Suprapubic skin (tissue), 4 donors: ENCODE data around the gene CCDC200. TPM values are rescaled to one million over a fixed set of nuclear protein-coding genes. Genes with fewer than 3 reads are reported as not detected.
"Not testable (repeated sequence)": the region's sequence is repeated elsewhere in the genome, so short reads cannot be mapped to it uniquely, and the experiment has no call there.

Source experiments
- DNase-seq, 2 donors: peaks; one replicate each; pipeline ENCODE4 v3.0.0-alpha.2; 2019; ENCODE audit warnings: low spot score in 2 of 2
- H3K27ac ChIP-seq: fragments of 200-600 bp; sonication (generic); one replicate; pipeline ENCODE4 v1.5.1; 2019
- H3K27me3 ChIP-seq: fragments of 200-600 bp; sonication (generic); one replicate; pipeline ENCODE4 v1.5.1; 2019
- H3K36me3 ChIP-seq: fragments of 200-600 bp; sonication (generic); one replicate; pipeline ENCODE4 v1.5.1; 2019
- H3K4me1 ChIP-seq: fragments of 200-600 bp; sonication (generic); one replicate; pipeline ENCODE4 v1.5.1; 2019
- H3K4me3 ChIP-seq: fragments of 200-600 bp; sonication (generic); one replicate; pipeline ENCODE4 v1.5.1; 2019; ENCODE audit warnings: mild to moderate bottlenecking
- H3K9me3 ChIP-seq: fragments of 200-600 bp; sonication (generic); one replicate; pipeline ENCODE4 v1.5.1; 2019
- EP300 ChIP-seq: sonication (generic); formaldehyde crosslinking; IDR thresholded peaks from one replicate; pipeline ENCODE4 v1.6.1; 2017; ENCODE audit warnings: antibody characterized with exemption
- POLR2A ChIP-seq, 2 donors: fragments of 450-650 bp; IDR thresholded peaks; one replicate each; pipeline ENCODE4 v1.6.1; 2017; ENCODE audit warnings: antibody characterized with exemption in 2 of 2, mild to moderate bottlenecking in 2 of 2, moderate library complexity in 2 of 2
- POLR2AphosphoS5 ChIP-seq, 3 donors: sonication (generic); formaldehyde crosslinking; IDR thresholded peaks; one replicate each; pipeline ENCODE4 v1.6.1; 2017; ENCODE audit warnings: antibody characterized with exemption in 3 of 3
- WGBS: methylation state at CpG from one replicate; pipeline ENCODE4 v1.1.5; 2018; 5-methylcytosine and 5-hydroxymethylcytosine counted together
- total RNA-seq, 4 donors: library from RNA; depleted of rRNA; stranded (reverse); fragments of >200 nt; gene quantifications; one replicate each; pipeline ENCODE4 v1.1.0, GENCODE V29; 2016
- TF ChIP-seq, protein P1 (sequence below), 2 donors: fragments of 200-600 bp in 1 of 2; fragments of 450-650 bp in 1 of 2; sonication (generic) in 1 of 2; IDR thresholded peaks; one replicate each; pipeline ENCODE4 v1.5.1; 2016 to 2019; ENCODE audit warnings: antibody characterized with exemption in 2 of 2, mild to moderate bottlenecking in 1 of 2, moderate library complexity in 1 of 2

The CCDC200 gene
- total RNA-seq, 4 donors from 2014 or later = not detected

DNA sequence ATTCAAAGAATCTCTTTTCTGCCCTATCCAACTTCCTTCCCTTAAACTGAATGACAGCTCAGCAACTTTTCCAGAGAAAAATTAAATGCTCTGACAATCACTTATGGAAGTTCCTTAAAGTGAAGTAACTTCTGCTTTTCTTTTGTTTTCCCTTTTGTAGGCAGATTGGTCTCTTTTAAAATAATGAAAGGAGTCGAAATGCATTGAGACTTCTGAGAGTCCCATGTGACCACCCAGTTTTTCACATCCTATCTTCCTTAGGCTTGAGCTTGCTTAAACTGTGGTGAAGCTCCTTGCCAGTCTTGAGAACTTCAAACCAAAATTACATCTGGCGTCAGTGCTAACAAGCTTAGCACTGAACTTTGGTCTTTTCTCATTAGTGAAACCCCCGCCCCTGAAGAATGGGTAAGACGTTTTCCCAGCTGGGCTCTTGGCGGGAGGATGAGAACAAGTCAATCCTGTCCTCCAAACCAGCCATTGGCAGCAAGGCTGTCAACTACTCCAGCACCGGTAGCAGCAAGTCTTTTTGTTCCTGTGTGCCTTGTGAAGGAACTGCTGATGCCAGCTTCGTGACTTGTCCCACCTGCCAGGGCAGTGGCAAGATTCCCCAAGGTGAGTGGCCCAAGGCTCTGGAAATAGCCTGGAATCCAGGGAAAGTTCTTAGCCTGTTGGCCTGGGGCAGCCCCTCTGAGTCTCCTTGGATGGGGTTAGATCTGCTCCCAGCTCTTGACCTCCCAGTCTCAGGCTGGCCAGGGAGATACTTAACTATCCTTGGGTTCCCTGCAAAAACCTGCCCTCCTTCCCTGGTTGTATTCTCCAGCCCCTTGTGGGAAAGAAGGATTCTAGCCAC lies 15.6 kb downstream of the CCDC200 start:
- peaks cover 45% of the 10 kb centered on the region for H3K36me3 ChIP-seq
- TF ChIP-seq, protein P1, sequence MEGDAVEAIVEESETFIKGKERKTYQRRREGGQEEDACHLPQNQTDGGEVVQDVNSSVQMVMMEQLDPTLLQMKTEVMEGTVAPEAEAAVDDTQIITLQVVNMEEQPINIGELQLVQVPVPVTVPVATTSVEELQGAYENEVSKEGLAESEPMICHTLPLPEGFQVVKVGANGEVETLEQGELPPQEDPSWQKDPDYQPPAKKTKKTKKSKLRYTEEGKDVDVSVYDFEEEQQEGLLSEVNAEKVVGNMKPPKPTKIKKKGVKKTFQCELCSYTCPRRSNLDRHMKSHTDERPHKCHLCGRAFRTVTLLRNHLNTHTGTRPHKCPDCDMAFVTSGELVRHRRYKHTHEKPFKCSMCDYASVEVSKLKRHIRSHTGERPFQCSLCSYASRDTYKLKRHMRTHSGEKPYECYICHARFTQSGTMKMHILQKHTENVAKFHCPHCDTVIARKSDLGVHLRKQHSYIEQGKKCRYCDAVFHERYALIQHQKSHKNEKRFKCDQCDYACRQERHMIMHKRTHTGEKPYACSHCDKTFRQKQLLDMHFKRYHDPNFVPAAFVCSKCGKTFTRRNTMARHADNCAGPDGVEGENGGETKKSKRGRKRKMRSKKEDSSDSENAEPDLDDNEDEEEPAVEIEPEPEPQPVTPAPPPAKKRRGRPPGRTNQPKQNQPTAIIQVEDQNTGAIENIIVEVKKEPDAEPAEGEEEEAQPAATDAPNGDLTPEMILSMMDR (IDR thresholded peaks at IDR 0.05) = no peak
- no peak for TF ChIP-seq POLR2A (IDR thresholded peaks at IDR 0.05)
- TF ChIP-seq POLR2AphosphoS5 (IDR thresholded peaks at IDR 0.05) = no peak
- TF ChIP-seq EP300 = no peak
- no peaks in the 10 kb centered on the region for H3K27me3 ChIP-seq
- peak overlapping the region; percentile 76 for H3K27ac ChIP-seq
- H3K4me1 ChIP-seq = peaks cover 28% of the 10 kb centered on the region
- WGBS = 40% methylated on average over 7 of the region's 7 CpGs
- DNase-seq = peak in 1 of 2 donors; percentile 65
- H3K4me3 ChIP-seq = peak overlapping the region; percentile 65
- H3K9me3 ChIP-seq = no peaks in the 10 kb centered on the region

DNA sequence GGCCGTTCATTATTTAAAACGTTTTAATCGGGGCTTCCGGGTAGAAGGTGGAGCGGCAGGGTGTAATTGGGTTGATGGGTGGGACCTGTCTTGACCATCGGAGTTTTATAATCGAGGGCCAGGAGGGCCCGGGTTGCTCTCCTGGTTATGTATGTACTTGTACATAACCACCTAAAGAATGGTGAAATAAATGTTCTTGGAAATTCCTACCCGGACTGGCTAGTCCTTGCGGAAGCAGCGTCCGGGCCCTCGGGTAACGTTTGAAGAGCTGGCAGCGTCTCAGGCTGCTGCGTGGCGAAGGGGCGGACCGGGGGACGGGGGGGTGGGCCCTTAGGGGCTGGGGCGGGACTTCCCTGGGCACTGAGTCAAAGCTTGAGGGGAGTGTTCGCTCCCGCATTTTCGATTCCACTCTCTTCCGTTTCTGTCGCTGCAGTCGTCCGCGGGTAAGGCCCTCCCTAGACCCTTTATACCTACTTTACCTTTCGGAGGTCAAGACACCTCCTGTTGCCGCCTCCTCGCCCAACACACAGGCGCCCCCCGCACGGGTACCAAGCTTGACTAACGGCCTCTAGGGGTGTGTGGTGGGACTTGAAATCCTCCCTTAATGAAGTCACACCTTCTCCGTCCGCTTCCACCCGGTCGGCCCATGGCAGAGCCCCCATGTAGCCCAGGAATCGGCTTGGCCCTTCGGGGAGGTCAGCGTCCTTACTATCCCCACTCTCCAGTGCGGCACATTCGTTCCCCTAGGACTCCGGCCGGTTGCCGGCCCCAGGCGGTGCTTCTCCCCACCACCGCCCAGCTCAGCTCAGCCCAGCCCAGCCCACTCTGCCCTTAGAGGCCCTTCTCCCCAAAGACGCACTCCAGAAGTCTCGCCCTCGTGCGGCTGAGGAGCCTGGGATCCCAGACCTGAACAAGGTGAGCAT lies 16.7 kb downstream of the CCDC200 start, which contains the start of gene TMEM106A:
Gene TMEM106A (plus strand): TSS at position 396 of the 923 bp plus-strand sequence. CDS start 1,167 bp downstream, outside the sequence.
- DNase-seq = peak; percentile 87 to 88
- peaks cover 45% of the 10 kb centered on the region for H3K36me3 ChIP-seq

DNA sequence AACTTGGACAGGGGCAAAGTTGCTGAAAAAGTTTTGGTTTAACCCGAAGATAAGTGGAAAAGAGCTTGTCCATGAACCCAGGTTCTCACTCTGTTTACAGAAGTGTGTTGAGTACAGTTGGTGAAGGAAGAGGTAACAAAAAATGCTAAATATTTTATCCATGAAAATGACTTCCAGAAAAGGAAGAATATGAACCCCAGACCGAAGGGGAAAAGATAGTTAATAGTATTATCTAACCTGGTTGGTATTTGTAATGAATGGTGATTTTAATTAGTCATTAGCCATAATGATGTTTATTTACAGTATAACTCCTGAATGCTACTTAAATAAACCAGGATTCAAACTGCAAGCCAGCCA lies 17.3 kb downstream of the CCDC200 start:
- TF ChIP-seq POLR2AphosphoS5 (IDR thresholded peaks at IDR 0.05) = no peak
- TF ChIP-seq EP300 = no peak
- TF ChIP-seq, protein P1 (IDR thresholded peaks at IDR 0.05) = no peak
- no peak for TF ChIP-seq POLR2A (IDR thresholded peaks at IDR 0.05)
- no peak for DNase-seq
- WGBS = 24% methylated on average over 2 of the region's 2 CpGs

More for the DNA sequence above, 16.7 kb downstream of the CCDC200 start, which contains the start of gene TMEM106A:
- under 1% methylated on average over 41 of the region's 54 CpGs for WGBS
- Histone ChIP-seq H3K4me1 (peaks cover 28% of the 10 kb centered on the region), H3K27ac (peak within 1 kb of the TSS; percentile 76), H3K4me3 (peak within 1 kb of the TSS; percentile 65), H3K9me3 (no peaks in the 10 kb centered on the region), H3K27me3 (no peaks in the 10 kb centered on the region)
- TF ChIP-seq EP300 (no peak), POLR2A (IDR thresholded peaks at IDR 0.05) (peak in 1 of 2 donors; percentile 33), POLR2AphosphoS5 (IDR thresholded peaks at IDR 0.05) (no peak)
- TF ChIP-seq, protein P1 (IDR thresholded peaks at IDR 0.05) = peak in 1 of 2 donors; percentile 14

DNA sequence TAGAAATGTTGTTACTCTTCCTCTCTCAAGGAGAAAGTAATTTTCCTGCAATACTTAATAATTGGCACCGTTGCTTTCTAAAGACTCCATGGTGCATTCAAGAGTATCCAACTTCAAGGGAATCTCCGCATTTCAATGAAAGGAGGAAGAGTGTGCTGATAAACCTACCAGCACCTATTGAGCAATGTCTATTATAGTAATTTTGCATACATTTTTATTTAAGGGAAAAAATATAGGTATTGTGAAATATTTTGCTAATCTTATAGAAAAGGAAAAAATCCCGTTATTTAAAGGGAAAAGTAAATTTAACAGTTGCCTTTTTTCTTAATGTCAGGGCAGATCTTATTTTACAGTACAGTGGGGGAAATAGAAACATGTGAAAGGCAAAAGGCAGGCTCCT lies 17.8 kb downstream of the CCDC200 start:
- 69% methylated on average over 3 of the region's 3 CpGs for WGBS
- peaks cover 42% of the 10 kb centered on the region for H3K36me3 ChIP-seq
- TF ChIP-seq EP300 (no peak), POLR2AphosphoS5 (IDR thresholded peaks at IDR 0.05) (no peak), POLR2A (IDR thresholded peaks at IDR 0.05) (no peak)
- TF ChIP-seq, protein P1 (IDR thresholded peaks at IDR 0.05) = no peak
- H3K4me1 ChIP-seq = peaks cover 28% of the 10 kb centered on the region
- no peak overlapping the region for H3K4me3 ChIP-seq
- no peak for DNase-seq
- H3K9me3 ChIP-seq = no peaks in the 10 kb centered on the region
- no peaks in the 10 kb centered on the region for H3K27me3 ChIP-seq
- H3K27ac ChIP-seq = no peak overlapping the region

More for the DNA sequence above, 17.3 kb downstream of the CCDC200 start:
- peak overlapping the region; percentile 65 for H3K4me3 ChIP-seq
- H3K27ac ChIP-seq = peak overlapping the region; percentile 76
- H3K9me3 ChIP-seq = no peaks in the 10 kb centered on the region
- no peaks in the 10 kb centered on the region for H3K27me3 ChIP-seq
- H3K4me1 ChIP-seq = peaks cover 28% of the 10 kb centered on the region
- H3K36me3 ChIP-seq = peaks cover 47% of the 10 kb centered on the region

DNA sequence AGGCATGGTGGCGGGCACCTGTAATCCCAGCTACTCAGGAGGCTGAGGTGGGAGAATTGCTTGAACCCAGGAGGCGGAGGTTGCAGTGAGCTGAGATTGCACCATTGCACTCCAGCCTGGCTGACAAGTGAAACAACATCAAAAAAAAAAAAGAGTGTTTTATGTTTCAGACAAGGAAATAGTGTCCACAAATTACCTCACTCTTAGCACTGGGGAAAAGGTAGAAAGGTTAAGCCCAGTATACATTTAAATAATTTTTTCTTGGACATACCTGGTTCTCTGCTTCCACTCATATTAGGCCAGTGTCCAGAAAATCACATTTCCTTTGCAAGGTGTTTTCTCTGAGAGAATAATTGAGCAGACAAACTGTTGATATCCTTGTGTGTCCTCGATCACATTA lies 25.4 kb downstream of the CCDC200 start:
- H3K9me3 ChIP-seq, H3K27me3 ChIP-seq, H3K4me3 ChIP-seq, H3K4me1 ChIP-seq, H3K27ac ChIP-seq: not testable (repeated sequence)
- H3K36me3 ChIP-seq = peaks cover 95% of the 10 kb centered on the region
- DNase-seq = peak in 1 of 2 donors; percentile 11
- WGBS = 92% methylated on average over 3 of the region's 3 CpGs
